Mucosa of descending colon (tissue), 3 donors: ENCODE results near the gene MTTP. TPM values are rescaled to one million over a fixed set of nuclear protein-coding genes. Genes with fewer than 3 reads are reported as not detected.

Experiments used
- ATAC-seq: fragments of 200-7000 bp; cut with Tn5 transposase; one replicate; pipeline ENCODE4 v1.9.1; 2020; ENCODE audit warnings: mild to moderate bottlenecking, moderate library complexity
- DNase-seq, 3 donors: peaks; one replicate each; pipeline ENCODE4 v3.0.0-alpha.2; 2020
- H3K36me3 ChIP-seq: fragments of 200-600 bp; one replicate; pipeline ENCODE4 v1.8.0; 2021; ENCODE audit warnings: low read depth, mild to moderate bottlenecking
- H3K4me1 ChIP-seq: fragments of 200-600 bp; one replicate; pipeline ENCODE4 v1.8.0; 2021; ENCODE audit warnings: low read depth, mild to moderate bottlenecking
- H3K4me3 ChIP-seq: fragments of 200-600 bp; one replicate; pipeline ENCODE4 v1.8.0; 2021; ENCODE audit warnings: mild to moderate bottlenecking
- H3K9me3 ChIP-seq: fragments of 200-600 bp; one replicate; pipeline ENCODE4 v1.8.0; 2021; ENCODE audit warnings: mild to moderate bottlenecking
- intact Hi-C, 2 donors: fragments of 100-400 bp; cut with DNase I in 1 of 2; cut with micrococcal nuclease in 1 of 2; formaldehyde crosslinking; loops; one replicate each; pipeline versions ENCODE4 v1.11.0 to v1.11.1; 2022; cut with DNase I, micrococcal nuclease
- total RNA-seq, 3 donors: library from RNA; stranded (reverse); fragmentation: NEBNext Ultra II Directional in 2 of 3; extraction: Animal tissue kit (Norgen Biotek cat#: 25700) in 2 of 3; gene quantifications; one replicate each; pipeline versions ENCODE4 v1.2.1 to v1.2.4, GENCODE V29; 2021 to 2023
- TF ChIP-seq, protein P1 (sequence below): fragments of 200-600 bp; IDR thresholded peaks from one replicate; pipeline ENCODE4 v1.8.0; 2022; ENCODE audit warnings: antibody characterized with exemption, mild to moderate bottlenecking
- donor health status: DM: no; HTN: no; CAD: no; lungs with moderate emphysema.
- donor health status: DM: no; HTN: no; CAD: no.
- donor health status: DM: no; HTN: yes; CAD: no.

Gene MTTP
- total RNA-seq, 3 donors from 2014 or later, result 0.20 to 1.5 (median 0.22) TPM

DNA sequence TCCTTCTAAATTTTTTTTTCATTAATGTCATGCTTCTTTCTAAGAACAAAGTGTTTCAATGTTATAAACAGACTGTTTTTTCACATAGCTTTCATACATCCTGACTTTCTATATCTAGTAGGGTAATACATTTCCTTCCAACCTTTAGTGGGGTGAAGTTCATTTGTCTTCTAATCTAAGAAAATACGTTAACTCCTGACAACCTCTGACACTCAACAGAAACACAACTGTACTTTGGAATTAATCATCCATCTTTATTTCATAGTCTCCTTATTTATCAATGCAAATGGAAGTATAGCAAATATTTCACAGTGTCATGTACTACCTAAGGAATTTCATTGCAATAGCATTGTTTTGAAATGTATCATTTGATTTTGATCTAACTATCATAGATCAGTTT lies 2.7 kb upstream of the MTTP start:
- Histone ChIP-seq H3K4me3 (no peak overlapping the region), H3K4me1 (no peaks in the 10 kb centered on the region), H3K9me3 (no peaks in the 10 kb centered on the region), H3K36me3 (no peaks in the 10 kb centered on the region)
- intact Hi-C loops, result no loop called here
- DNase-seq, result no peak
- TF ChIP-seq, protein P1, sequence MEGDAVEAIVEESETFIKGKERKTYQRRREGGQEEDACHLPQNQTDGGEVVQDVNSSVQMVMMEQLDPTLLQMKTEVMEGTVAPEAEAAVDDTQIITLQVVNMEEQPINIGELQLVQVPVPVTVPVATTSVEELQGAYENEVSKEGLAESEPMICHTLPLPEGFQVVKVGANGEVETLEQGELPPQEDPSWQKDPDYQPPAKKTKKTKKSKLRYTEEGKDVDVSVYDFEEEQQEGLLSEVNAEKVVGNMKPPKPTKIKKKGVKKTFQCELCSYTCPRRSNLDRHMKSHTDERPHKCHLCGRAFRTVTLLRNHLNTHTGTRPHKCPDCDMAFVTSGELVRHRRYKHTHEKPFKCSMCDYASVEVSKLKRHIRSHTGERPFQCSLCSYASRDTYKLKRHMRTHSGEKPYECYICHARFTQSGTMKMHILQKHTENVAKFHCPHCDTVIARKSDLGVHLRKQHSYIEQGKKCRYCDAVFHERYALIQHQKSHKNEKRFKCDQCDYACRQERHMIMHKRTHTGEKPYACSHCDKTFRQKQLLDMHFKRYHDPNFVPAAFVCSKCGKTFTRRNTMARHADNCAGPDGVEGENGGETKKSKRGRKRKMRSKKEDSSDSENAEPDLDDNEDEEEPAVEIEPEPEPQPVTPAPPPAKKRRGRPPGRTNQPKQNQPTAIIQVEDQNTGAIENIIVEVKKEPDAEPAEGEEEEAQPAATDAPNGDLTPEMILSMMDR, result no peak
- no peak for ATAC-seq

DNA sequence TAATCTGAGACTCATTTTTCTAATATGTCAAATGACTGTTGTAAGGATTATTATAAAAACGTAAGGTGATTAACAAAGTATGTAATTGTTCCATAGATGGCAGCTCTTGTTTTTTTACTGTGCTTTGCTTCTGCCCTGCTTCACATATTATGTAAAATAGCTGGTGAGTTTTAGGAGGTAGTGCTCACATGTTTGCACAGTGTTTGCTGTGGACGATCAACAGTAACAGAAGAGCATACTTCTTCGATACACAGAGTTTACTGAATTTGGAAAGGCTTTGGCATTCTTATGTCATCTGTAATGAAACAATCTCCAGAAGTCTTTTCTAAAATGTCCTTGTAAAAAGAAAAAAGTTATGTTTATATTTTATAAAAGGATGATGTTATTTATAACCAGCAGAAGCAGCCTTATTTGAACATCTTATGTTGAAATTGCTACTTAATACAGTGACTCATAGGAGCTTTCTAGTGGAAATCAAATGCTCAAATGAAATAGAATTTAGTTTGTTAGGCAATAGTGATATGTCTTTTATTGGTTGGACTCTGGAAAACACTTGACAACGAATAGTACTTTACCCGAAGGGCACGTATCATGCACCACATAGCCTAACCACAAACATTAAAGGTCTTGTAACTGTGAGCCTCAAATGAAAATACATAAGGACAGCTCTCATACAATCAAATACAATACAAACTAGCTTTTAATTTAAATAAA lies 1.9 kb upstream of the MTTP start:
- TF ChIP-seq, protein P1, result no peak
- Histone ChIP-seq H3K4me3 (no peak overlapping the region), H3K4me1 (no peaks in the 10 kb centered on the region), H3K36me3 (no peaks in the 10 kb centered on the region), H3K9me3 (no peaks in the 10 kb centered on the region)
- ATAC-seq (no peak), DNase-seq (no peak)
- intact Hi-C loops, result no loop called here

DNA sequence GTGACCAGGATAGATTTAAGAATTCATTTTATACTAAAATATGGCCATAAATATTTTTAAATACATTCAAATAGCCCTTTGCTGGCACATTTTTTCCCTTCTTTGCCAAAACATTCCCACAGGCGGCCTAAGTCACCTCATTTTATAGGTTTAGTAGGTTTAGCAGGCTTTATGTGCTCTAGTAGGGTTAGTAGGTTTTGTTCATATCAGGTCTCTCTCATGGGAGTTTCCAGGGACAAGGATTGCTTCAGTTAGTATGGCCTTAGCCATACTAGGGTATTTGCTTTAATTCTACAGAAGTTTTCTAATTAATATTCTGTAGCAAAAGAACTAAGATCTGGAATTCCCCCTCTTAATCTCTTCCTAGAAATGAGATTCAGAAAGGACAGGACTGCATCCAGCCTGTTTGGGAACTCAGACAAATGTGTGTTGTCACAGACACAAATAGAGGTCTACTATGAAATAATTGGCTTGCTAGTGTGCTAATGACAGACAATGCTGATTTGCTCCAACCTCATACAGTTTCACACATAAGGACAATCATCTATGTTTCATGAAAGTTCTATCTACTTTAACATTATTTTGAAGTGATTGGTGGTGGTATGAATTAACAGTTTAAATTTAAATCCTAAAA lies 772 bp upstream of the MTTP start:
- DNase-seq, result no peak
- H3K36me3 ChIP-seq, result no peaks in the 10 kb centered on the region
- intact Hi-C loops, result no loop called here
- peaks cover 8% of the 10 kb centered on the region for H3K4me1 ChIP-seq
- no peaks in the 10 kb centered on the region for H3K9me3 ChIP-seq
- TF ChIP-seq, protein P1, result no peak
- no peak overlapping the region for H3K4me3 ChIP-seq
- ATAC-seq, result no peak

DNA sequence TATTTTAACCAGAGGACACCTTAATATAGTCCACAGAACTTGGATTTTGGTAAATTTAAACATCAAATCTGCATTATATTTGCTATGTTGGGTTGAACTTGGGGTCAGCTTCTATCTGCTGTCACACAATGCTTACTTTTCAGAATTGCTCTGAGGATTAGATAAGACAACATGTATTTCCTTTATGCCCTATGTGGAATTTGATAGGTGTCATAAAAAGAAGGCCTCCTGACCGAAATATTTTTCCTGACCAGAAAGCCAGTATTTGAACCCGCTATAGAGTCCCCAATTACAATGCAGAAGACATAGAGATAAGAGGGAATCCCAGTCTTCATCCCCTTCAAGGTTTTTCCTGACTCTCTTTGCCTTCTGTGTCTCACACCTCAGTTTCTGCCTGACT lies 4.1 kb downstream of the MTTP start:
- TF ChIP-seq, protein P1, result no peak
- peaks cover 14% of the 10 kb centered on the region for H3K4me1 ChIP-seq

DNA sequence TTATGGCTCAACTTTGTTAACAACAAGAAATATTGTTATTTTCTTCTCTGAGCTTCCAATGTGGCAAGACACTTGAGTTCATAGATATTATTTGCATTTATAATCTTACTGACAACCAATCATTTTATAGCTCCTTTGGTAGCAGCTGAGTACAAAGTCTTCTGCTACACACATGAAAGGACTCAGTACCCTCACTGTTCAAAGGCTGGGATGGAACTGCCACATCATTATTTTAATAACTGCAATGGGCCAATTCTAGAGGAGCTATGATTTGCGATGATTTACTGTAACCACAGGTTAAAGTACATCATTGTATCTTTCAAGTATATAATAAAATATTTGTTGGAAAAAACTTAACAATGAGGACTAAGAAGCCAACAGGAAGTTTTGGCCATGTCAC lies 10.9 kb downstream of the MTTP start:
- TF ChIP-seq, protein P1, result no peak
- DNase-seq (no peak), ATAC-seq (no peak)
- intact Hi-C loops, result no loop called here
- H3K36me3 ChIP-seq, result no peaks in the 10 kb centered on the region
- peaks cover 12% of the 10 kb centered on the region for H3K4me1 ChIP-seq
- no peak overlapping the region for H3K4me3 ChIP-seq
- no peaks in the 10 kb centered on the region for H3K9me3 ChIP-seq

More for the DNA sequence above, 4.1 kb downstream of the MTTP start:
- Histone ChIP-seq H3K9me3 (no peaks in the 10 kb centered on the region), H3K4me3 (no peak overlapping the region), H3K36me3 (no peaks in the 10 kb centered on the region)
- ATAC-seq (peak; percentile 74), DNase-seq (no peak)
- intact Hi-C loops, result no loop called here
